Measurements from ENCODE around the gene ASPSCR1.

The ASPSCR1 gene

DNA sequence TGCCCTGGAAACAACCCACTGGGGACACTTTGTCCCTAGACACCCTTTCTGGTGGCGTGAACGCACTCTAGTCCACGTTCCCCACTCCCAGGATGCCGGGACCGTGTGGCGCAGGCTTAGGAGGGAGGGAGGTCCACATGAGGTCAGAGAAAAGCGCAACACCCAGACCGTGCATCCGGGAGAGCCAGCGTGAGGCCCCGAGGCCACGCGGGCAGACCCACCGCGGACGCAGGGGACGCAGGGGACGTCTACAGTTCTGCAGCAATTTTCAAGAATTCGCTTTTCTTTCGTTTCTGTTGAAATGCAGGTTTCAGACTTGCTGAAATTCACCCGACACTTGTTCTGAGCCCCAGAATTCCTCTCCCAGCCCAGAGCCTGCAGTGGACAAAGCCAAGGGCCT, 69.5 kb downstream of the ASPSCR1 start:
- no peak for DNase-seq (ENCODE audit: low read depth)
- TF ChIP-seq MYC (IDR thresholded peaks at IDR 0.05; ENCODE audit: low read depth, low read length) (no peak), POLR2A (IDR thresholded peaks at IDR 0.05; ENCODE audit: extremely low read depth, insufficient read length) (no peak)
- TF ChIP-seq, protein P1, sequence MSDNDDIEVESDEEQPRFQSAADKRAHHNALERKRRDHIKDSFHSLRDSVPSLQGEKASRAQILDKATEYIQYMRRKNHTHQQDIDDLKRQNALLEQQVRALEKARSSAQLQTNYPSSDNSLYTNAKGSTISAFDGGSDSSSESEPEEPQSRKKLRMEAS (IDR thresholded peaks at IDR 0.05; ENCODE audit: low read depth, low read length): no peak
- TF ChIP-seq, protein P2, sequence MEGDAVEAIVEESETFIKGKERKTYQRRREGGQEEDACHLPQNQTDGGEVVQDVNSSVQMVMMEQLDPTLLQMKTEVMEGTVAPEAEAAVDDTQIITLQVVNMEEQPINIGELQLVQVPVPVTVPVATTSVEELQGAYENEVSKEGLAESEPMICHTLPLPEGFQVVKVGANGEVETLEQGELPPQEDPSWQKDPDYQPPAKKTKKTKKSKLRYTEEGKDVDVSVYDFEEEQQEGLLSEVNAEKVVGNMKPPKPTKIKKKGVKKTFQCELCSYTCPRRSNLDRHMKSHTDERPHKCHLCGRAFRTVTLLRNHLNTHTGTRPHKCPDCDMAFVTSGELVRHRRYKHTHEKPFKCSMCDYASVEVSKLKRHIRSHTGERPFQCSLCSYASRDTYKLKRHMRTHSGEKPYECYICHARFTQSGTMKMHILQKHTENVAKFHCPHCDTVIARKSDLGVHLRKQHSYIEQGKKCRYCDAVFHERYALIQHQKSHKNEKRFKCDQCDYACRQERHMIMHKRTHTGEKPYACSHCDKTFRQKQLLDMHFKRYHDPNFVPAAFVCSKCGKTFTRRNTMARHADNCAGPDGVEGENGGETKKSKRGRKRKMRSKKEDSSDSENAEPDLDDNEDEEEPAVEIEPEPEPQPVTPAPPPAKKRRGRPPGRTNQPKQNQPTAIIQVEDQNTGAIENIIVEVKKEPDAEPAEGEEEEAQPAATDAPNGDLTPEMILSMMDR (IDR thresholded peaks at IDR 0.05; ENCODE audit: low read depth, low read length): no peak
- H3K4me3 ChIP-seq (ENCODE audit: low read depth, low read length): no peak overlapping the region

DNA sequence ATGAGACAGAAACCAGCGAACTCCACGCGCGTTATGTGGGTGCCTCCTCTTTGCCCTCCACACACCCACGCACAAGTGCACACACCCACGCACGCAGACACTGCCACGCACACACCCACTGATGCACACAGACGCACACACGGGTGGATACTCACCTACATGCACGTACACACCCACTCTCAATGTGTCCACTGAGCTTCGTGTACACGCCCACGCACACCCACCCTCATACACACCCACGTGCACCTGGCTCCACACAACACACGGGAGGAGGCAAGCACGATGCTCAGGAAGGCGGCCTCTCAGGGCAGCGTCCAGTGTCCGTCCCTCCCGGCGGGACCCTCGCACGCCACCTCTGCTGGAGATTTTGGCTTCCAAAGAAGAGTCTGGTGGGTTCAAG, 70.0 kb downstream of the ASPSCR1 start:
- no peak for DNase-seq (ENCODE audit: low read depth)
- TF ChIP-seq, protein P2 (IDR thresholded peaks at IDR 0.05; ENCODE audit: low read depth, low read length): no peak
- TF ChIP-seq MYC (IDR thresholded peaks at IDR 0.05; ENCODE audit: low read depth, low read length) (no peak), POLR2A (IDR thresholded peaks at IDR 0.05; ENCODE audit: extremely low read depth, insufficient read length) (no peak)
- H3K4me3 ChIP-seq (ENCODE audit: low read depth, low read length): no peak overlapping the region

DNA sequence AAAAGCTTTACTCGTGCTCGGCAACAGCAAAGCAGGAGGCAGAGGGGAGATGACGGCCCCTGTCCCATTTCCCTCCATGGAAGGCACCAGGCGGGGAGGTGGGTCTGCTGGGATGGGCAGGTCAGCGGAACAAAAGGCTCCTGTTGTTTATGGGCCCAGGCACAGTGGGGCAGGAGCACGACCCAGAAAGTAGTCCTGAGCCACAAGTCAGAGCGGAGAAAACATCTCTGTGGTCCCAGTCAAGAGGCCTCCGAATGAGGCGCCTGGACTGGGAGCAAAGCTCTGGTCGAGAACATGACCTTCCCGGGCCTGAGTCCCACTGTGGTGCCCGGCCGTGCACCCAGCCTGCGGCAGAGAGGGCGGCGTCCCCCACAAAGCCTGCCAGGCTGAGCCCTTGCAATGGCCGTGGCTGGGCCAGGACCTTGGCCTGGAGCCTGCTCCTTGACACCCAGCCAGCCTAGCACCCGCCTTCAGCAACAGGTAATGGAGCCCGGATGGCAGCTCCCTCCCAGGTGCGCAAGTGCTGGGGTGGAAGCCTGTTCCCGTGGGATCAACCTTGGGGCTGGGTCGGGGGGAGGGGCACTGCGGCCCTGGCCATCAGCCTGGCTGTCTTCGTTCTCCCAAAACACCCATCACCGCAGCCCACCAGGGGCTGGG, 70.6 kb downstream of the ASPSCR1 start:
- DNase-seq (ENCODE audit: low read depth): no peak
- H3K4me3 ChIP-seq (ENCODE audit: low read depth, low read length): no peak overlapping the region
- no peak for TF ChIP-seq MYC (IDR thresholded peaks at IDR 0.05; ENCODE audit: low read depth, low read length)
- TF ChIP-seq, protein P2 (IDR thresholded peaks at IDR 0.05; ENCODE audit: low read depth, low read length): no peak
- no peak for TF ChIP-seq POLR2A (IDR thresholded peaks at IDR 0.05; ENCODE audit: extremely low read depth, insufficient read length)
- TF ChIP-seq, protein P1 (IDR thresholded peaks at IDR 0.05; ENCODE audit: low read depth, low read length): no peak

DNA sequence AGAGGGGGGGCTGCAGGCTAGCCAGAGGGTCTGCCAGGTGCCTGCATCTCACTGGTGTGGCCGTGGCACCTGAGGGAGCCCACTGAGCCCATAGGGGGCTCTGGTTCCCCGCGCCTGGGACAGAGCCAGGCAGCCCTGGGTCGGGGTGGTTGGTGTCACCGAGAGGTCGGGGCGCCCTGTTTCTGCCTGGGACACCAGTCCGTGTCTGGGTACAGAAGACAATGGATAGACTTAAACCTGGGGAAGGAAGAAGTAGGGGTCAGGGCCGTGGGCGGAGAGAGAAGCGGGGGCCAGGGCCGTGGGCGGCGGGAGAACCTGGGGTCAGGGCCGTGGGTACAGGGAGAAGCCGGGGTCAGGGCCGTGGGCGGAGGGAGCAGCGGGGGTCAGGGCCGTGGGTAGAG, 71.1 kb downstream of the ASPSCR1 start:
- no peak overlapping the region for H3K4me3 ChIP-seq (ENCODE audit: low read depth, low read length)
- TF ChIP-seq, protein P2 (IDR thresholded peaks at IDR 0.05; ENCODE audit: low read depth, low read length): no peak
- TF ChIP-seq, protein P1 (IDR thresholded peaks at IDR 0.05; ENCODE audit: low read depth, low read length): no peak
- TF ChIP-seq POLR2A (IDR thresholded peaks at IDR 0.05; ENCODE audit: extremely low read depth, insufficient read length) (no peak), MYC (IDR thresholded peaks at IDR 0.05; ENCODE audit: low read depth, low read length) (no peak)
- no peak for DNase-seq (ENCODE audit: low read depth)

DNA sequence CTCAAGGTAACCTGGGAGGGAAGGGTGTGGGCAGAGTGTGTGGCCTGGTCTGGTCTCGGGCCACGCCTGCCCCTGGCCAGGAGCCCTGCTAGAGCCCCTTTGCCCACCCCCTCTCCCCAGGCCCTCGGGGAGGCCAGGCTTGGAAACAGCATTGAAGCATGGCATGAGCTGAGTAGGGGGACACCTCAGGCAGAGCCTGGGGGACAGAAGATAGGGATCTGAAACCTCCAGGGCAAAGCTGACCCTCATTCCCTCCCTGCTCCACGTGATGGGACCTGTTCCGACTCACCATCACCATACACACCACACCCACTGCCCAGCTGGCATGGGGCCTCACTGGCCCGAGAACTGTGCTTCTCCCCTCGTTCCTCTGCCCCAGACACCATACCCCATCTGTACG, 71.7 kb downstream of the ASPSCR1 start:
- DNase-seq (ENCODE audit: low read depth): no peak
- no peak overlapping the region for H3K4me3 ChIP-seq (ENCODE audit: low read depth, low read length)
- TF ChIP-seq, protein P1 (IDR thresholded peaks at IDR 0.05; ENCODE audit: low read depth, low read length): no peak
- no peak for TF ChIP-seq POLR2A (IDR thresholded peaks at IDR 0.05; ENCODE audit: extremely low read depth, insufficient read length)
- TF ChIP-seq, protein P2 (IDR thresholded peaks at IDR 0.05; ENCODE audit: low read depth, low read length): no peak
- no peak for TF ChIP-seq MYC (IDR thresholded peaks at IDR 0.05; ENCODE audit: low read depth, low read length)
